ENCODE measurements around the gene MIPEP.

GRCh38 chr13:23859455-23859854 lies 29.7 kb downstream of the MIPEP start:
- TF ChIP-seq ZNF274 (IDR thresholded peaks at IDR 0.05; ENCODE audit: low read length) (no peak), ZNF274 (tag by site-specific recombination; IDR thresholded peaks at IDR 0.05; ENCODE audit: borderline replicate concordance) (no peak), ZBTB20 (tag by site-specific recombination; IDR thresholded peaks at IDR 0.05) (no peak), ZNF596 (tag by site-specific recombination; IDR thresholded peaks at IDR 0.05) (no peak), ZNF777 (tag by site-specific recombination; IDR thresholded peaks at IDR 0.05; ENCODE audit: borderline replicate concordance) (no peak), ZBTB1 (tag by site-specific recombination; IDR thresholded peaks at IDR 0.05) (no peak), CTCF (tag by site-specific recombination; IDR thresholded peaks at IDR 0.05) (no peak), REST (tag by site-specific recombination; IDR thresholded peaks at IDR 0.05) (no peak), ZNF114 (tag by site-specific recombination; IDR thresholded peaks at IDR 0.05) (no peak), KLF1 (tag by site-specific recombination; IDR thresholded peaks at IDR 0.05) (no peak), TRIM28 (IDR thresholded peaks at IDR 0.05; ENCODE audit: borderline replicate concordance, low read length) (no peak)

All from HEK293 (cell line).